GM19455 (cell line): ENCODE data around the gene TEC.
"Not testable (repeated sequence)": the region's sequence is repeated elsewhere in the genome, so short reads cannot be mapped to it uniquely, and the experiment has no call there.

Source experiments
- ATAC-seq: cut with Tn5 transposase; IDR thresholded peaks from one replicate; pipeline ENCODE4 v1.9.1; 2021; ENCODE audit not compliant: unreplicated experiment

The TEC gene

GRCh38 chr4:48268956-48269860 lies at the start of gene TEC:
Gene TEC, minus strand, starts transcription at chr4:48269838. Its CDS starts 41,224 bp downstream, at chr4:48228614.
- peak; percentile 58 for ATAC-seq

- ATAC-seq, result peak; percentile 85
Measured at GRCh38 chr4:48315728-48316630, 46.3 kb upstream of the TEC start.

- ATAC-seq, result not testable (repeated sequence)
Measured at GRCh38 chr4:48314746-48315145, 45.1 kb upstream of the TEC start.

GRCh38 chr4:48311896-48312295 lies 42.3 kb upstream of the TEC start:
- no peak for ATAC-seq

GRCh38 chr4:48308901-48309300 lies 39.3 kb upstream of the TEC start:
- ATAC-seq, result no peak

GRCh38 chr4:48307528-48307927 lies 37.9 kb upstream of the TEC start:
- no peak for ATAC-seq

GRCh38 chr4:48305508-48305907 lies 35.9 kb upstream of the TEC start:
- ATAC-seq, result no peak

- ATAC-seq, result no peak
Measured at GRCh38 chr4:48300004-48300403, 30.4 kb upstream of the TEC start.

GRCh38 chr4:48299560-48299959 lies 29.9 kb upstream of the TEC start:
- no peak for ATAC-seq

- ATAC-seq, result no peak
Measured at GRCh38 chr4:48297256-48297846, 27.7 kb upstream of the TEC start.

GRCh38 chr4:48296365-48296764 lies 26.7 kb upstream of the TEC start:
- peak; percentile 91 for ATAC-seq

- no peak for ATAC-seq
Measured at GRCh38 chr4:48295116-48295515, 25.5 kb upstream of the TEC start.

GRCh38 chr4:48292218-48292790 lies 22.7 kb upstream of the TEC start:
- ATAC-seq, result not testable (repeated sequence)

- no peak for ATAC-seq
Measured at GRCh38 chr4:48290146-48290772, 20.6 kb upstream of the TEC start.

- not testable (repeated sequence) for ATAC-seq
Measured at GRCh38 chr4:48286060-48286459, 16.4 kb upstream of the TEC start.

- ATAC-seq, result not testable (repeated sequence)
Measured at GRCh38 chr4:48285640-48286039, 16.0 kb upstream of the TEC start.

GRCh38 chr4:48275686-48276085 lies 6.0 kb upstream of the TEC start:
- ATAC-seq, result no peak

- ATAC-seq, result no peak
Measured at GRCh38 chr4:48275247-48275646, 5.6 kb upstream of the TEC start.

- no peak for ATAC-seq
Measured at GRCh38 chr4:48271626-48272025, 2.0 kb upstream of the TEC start.

- ATAC-seq, result no peak
Measured at GRCh38 chr4:48270951-48271473, 1.4 kb upstream of the TEC start.
